DND-41 (cell line): ENCODE measurements around the gene CFAP73.

Experiments used
- EZH2 ChIP-seq: IDR thresholded peaks from 3 replicates; pipeline ENCODE4 v1.6.1; 2012; ENCODE audit warnings: borderline replicate concordance, low read depth, mild to moderate bottlenecking, moderate library complexity, low read length, inconsistent platforms; ENCODE audit not compliant: severe bottlenecking
- TF ChIP-seq, protein P1 (sequence below): IDR thresholded peaks from 2 replicates; pipeline ENCODE4 v1.5.1; 2012; ENCODE audit warnings: borderline replicate concordance, low read length, moderate library complexity, mild to moderate bottlenecking; ENCODE audit not compliant: poor library complexity, severe bottlenecking; ENCODE audit errors: extremely low read depth

DNA sequence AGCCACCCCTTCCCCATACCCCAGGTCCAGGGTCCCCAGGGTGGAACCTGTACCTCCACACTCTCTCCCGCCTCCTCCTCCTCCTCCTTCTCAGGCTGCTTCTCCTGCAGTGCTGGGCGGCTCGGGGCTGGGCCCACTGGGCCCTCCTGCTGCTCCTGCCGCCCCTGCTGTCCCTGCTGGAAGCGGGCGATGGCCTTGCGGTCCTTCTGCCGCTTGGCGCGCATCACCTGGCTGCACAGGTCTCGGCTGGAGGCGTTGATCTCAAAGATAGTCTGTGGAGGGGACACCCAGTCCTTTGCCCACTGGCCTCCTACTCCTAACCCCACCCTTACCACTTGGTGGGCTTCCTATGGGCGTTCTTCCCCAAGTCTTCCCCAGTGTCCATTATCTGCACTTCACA, 14.5 kb downstream of the CFAP73 start:
- TF ChIP-seq, protein P1, sequence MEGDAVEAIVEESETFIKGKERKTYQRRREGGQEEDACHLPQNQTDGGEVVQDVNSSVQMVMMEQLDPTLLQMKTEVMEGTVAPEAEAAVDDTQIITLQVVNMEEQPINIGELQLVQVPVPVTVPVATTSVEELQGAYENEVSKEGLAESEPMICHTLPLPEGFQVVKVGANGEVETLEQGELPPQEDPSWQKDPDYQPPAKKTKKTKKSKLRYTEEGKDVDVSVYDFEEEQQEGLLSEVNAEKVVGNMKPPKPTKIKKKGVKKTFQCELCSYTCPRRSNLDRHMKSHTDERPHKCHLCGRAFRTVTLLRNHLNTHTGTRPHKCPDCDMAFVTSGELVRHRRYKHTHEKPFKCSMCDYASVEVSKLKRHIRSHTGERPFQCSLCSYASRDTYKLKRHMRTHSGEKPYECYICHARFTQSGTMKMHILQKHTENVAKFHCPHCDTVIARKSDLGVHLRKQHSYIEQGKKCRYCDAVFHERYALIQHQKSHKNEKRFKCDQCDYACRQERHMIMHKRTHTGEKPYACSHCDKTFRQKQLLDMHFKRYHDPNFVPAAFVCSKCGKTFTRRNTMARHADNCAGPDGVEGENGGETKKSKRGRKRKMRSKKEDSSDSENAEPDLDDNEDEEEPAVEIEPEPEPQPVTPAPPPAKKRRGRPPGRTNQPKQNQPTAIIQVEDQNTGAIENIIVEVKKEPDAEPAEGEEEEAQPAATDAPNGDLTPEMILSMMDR, result no peak
- no peak for TF ChIP-seq EZH2
